Measurements from ENCODE around the gene NECTIN1.

The NECTIN1 gene

DNA sequence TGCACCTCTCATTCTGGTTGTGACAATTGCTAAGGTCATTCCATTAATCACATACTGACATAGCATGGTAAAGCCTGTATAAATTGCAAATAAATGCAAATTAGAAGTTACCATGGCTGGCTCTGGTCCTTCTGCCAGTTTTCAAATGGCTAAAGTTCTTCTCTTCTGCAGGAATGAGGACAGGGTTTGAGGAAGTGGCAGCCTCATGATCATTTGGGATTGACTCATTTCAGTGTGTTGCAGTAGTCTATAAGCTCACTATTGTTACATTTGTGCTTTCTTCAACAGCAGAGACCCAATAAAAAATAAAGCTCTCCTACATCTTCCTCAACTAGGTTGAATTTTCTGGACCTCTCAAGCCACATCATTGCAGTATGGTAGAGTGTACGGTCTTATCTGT is 60.3 kb downstream of the NECTIN1 start:
- no peak for DNase-seq

DNA sequence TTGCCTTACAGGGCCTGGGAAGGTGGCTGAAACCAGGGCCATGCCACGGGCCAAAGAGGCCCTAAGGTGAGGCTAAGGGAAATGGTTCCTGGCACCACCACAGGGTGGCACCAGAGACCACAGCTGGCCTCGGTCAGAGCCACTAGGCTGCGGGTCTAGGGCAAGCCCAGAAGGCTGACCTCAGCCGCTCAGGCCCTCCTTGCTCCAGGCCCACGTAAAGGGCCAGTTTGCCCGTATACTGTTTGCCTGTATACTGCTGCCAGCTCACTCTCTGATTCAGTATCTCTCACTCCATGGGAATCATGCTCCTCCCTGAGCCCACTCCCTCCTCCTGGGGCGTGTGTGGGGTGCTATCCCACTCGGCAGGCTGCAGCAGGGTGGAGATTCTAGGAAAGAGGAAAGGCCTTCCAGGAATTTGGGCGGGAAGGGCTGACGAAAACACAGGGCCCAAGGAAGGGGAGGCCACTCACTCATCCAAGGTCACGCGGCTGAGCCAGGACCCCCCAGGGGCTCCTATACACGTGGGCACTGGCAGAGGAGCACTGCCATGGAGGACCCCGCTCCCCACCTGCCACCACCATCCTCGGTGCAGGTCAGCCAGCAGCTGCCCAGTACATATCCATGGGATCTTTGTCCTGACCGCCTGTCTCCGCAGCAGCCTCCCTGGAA is 62.4 kb downstream of the NECTIN1 start:
- peak; percentile 46 for DNase-seq

DNA sequence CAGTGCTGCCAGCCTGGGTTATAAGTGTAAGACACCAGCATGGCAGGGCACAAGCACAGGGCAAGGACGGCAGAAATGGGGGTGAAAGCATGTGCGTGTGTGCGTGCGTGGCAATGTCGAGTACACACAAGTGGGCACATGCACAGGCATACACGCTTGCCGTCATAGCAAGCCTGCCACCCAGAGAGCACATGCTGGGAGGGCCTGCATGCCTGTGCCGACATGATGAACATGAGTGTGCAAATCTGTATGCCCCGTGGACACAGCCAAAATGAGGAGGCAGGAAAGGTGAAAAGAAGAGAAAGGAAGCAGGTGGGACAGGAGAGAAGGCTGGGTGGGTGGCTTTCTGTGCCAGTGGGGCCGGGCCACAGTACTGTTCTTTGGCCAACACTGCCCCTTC is 62.9 kb downstream of the NECTIN1 start:
- DNase-seq, result no peak

DNA sequence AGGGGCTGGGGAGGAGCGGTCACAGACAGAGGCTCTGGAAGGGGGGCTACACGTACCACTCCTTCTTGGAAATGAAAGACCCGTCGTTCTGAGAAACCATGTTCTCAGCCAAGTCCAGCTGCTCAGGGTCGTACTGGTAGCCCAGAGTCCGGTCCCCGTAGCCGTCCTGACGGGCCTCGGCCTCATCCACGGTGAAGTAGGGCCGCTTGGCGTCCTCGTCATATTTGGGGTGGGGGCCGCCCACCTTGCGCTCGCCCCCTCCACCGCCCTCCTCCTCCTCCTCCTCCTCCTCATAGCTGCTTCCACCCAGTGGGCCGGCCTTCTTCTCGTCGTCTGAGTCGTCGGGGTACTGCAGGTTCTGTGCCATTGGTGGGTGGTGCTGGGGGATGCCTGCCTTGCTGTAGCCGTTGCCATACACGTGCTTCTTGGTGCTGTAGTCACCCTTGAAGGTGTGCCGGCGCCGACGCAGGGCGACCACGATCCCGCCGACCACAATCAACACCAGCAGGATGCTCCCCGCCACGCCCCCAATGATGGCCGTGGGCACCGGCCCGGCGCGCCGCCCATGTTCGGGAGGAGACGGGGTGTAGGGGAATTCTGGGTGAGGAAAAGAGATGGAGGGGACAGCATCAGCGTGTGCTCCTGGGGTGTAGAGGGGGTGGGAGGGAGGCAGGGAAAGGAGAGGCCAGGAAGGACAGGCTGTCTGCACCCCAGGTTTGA is 64.1 kb downstream of the NECTIN1 start:
- DNase-seq, result no peak

DNA sequence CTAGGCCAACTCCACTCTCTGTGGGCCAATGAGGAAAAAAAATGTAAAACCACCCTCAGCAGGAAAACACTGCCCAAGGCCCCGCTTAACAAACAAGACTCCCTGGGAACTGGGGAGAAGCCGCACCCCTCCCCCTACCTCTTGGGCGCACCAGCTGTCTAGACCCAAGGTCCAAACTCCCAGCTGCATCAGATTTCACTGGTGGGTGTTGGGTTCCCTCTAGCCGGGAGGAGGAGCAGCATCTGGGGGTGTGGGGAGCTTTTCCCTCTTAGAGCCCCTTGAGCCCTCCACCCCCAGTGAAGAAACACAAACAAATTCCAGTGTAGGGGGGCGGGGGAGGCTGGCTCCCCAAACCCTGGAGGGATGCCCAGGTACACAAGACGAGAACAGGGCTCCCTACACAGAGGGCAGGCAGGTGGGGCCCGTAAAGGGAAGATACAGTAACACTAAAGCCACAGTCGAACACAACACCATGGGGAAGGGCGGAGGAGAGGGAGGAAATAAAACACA is 64.9 kb downstream of the NECTIN1 start:
- DNase-seq, result peak; percentile 14

DNA sequence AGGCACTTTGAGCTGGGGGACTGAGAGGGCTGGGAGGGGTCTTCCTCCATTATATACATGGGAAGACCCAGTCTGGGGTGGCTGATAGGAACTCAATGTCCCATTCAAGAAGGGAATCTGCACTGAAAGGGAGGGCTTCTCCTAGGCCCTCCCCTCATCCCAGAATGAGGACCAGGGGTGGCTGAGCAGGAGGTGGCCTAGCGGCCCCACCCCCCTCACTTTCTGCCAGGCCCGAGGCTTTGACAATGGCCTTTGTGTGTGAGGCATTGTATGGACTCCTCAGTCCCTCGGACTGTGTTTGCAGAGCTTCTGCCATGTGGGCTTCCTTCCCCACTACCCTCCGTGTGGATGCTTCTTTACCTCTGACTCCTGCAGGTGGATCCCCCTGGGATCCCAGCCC is 65.7 kb downstream of the NECTIN1 start:
- DNase-seq, result no peak

DNA sequence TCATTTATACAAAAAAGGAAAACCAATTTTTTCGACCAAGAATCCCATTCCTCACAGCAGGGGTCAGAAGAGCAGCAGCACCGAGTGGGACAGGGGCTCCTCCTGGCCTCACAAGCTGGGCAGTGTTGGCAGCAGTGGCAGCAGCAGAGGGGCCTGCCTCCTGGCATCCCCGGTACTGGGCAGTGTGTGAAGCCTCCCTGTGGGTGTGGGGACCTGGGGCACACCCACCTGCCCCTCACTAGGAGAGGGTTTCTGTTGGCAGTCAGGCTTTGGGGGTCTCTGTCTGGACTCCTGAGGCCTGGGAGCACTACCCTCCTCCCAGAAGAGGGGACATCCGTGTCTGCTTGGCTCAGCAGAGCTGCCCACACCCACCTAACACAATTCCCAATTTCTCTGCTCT is 67.8 kb downstream of the NECTIN1 start:
- no peak for DNase-seq

DNA sequence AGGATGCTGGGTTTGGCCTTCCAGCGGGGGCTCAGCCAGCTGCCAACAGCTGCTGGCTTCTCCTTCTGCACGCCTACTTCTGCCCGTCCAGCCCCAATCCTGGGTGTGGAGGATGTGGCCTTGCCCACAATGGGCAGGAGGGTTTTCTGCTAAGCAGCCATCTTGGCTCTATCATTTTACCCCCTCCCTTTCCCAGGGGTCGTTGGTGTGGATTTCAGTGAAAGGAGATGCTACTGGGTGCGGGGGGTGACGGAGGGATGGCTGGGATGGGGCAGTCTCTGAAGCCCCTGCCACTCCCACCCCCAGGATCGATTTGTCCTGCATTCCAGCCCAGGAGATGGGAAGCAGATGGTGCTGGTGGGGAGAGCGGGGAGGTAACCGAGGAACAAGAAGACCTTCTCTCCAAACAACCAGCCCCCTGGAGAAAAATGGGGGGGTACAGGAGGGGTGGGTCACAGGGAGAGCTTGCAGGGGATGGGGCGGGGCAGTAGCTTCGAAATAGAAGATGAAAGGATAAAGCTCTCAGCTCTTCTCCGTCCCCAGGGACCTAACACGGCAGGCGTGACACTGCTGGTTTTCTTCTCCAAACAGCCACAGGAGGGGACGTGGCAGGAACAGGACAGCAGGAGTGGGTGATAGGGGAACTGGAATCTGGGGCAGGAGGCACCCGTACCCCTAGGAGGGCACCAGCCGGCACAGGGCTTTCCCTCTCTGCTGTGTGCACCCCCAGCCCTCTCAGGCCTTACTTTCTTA is 68.9 kb downstream of the NECTIN1 start:
- DNase-seq, result no peak

DNA sequence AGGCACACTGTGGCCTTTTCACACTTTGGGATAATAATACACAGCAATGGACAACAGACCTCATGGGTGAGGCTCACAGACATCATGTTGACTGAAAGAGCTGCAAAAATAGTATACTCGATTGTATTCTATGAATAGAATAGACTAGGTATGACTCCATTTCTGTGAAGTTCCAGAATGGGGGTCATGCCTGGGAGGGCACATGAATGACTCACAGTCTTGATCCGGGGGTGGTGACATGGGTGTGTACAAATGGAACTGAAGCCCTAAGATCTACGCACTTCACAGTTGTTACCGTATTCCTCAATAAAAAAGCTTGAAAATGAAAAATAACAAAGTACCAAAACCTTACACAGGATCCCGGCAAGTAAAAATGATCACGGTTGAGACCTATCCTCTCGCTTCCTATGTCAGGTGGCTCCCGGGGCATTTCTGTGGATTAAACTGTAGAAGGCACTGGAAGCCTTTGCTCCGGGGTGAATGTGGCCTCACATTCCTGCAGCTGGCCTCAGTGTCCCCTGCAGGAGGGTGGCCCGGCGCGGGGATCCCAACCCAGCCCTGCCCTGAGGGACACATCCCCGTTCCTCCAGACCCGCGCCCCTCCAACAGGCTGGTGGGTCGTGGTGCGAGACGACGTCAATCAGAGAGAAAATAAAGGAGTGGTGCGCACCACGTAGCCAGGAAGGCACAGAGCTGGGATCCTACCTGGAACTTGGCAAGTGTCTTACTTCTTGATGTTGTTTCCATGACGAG is 75.9 kb downstream of the NECTIN1 start:
- DNase-seq, result no peak

DNA sequence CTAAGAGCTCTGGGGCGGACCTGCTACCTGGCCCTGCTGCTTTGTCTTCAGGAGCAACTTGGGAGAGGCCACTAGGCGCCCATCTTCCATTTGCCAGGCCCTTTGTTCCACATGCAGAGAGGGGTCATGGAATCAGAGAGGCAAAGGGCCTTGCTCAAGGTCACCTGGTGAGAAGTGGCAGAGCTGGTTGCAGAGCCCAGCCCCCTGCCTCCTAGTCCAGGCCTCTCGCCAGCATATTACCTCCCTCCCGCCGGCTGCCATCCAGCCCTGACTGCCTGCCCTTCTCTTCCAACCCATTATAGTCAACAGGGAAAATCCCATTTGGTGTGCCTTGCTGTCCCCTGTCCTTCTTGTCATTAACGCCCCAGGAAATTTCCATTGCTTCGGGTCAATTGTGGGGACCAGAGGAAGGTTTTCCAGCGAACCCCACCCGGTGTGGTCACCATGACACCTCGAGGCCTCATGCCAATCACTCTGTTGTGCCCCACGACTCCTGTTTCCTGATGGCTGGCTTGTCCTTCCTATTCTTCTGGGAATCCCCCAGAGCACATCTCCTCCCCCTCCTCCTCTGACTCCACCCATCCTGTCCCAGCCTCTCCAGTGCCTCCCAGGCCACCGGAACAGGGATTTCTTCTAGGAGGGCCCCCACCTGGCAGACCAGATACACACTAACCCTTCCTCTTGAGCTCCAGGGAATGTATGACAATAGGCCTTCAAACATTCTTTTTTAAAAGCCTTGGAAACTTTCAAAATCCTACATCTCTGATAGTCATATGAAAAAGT is 77.0 kb downstream of the NECTIN1 start:
- DNase-seq, result no peak

DNA sequence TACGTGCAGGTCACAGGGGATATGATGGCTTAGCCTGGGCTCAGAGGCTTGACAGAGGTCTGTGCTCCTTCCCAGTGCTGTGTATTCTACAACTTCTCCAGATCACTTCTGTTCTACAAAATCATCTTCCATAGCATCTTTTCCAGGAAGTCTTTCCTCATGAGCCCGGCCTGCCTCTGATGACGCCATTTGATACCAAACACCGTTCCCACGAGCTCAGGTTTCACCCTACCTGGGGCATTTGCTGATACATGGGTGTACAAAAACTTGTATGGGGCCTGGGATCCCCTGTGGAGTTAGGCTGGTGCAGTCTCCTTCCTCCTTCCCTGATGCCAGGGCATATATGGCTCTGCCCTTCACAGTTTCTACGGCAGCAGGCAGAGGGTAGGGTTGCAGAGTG is 78.7 kb downstream of the NECTIN1 start:
- DNase-seq, result no peak

DNA sequence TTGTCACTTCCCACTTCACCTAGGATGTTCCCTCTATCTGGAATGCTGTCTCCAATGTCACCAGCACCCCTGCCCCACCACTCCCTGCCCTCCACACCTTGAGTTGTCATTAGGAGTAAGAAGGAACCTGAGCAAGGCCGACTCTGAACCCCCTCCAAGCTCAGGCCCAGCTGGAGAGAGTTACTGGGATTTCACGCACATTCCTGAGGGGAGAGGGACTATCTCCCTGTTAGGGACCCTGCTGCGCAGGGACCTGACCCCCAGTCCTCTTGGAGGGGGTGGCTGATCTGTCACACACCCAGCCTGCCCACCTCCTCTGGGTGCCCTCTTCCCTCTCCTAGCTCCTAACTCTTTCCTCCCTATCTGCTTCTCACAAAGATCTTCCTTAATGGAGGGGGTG is 81.7 kb downstream of the NECTIN1 start:
- DNase-seq, result no peak

DNA sequence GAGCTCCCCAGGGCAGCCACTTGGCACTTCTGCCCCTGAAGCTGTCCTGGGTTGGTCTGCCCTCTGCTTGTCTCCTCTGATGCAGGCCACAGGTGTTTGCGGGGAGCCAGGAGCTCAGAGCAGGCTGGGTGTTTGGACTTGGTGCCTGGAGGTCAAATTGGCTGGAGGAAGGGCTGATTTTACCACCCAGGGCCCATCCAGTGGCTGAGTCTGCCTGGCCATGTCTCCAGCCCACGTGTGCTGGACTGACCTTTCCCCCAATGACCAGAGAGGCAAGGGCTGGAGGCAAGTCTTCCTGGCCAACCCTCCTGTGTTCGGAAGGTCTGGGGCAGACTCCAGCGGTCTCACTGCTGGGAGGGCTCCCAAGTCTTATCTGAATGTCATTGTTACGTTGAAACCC is 84.0 kb downstream of the NECTIN1 start:
- DNase-seq, result no peak

DNA sequence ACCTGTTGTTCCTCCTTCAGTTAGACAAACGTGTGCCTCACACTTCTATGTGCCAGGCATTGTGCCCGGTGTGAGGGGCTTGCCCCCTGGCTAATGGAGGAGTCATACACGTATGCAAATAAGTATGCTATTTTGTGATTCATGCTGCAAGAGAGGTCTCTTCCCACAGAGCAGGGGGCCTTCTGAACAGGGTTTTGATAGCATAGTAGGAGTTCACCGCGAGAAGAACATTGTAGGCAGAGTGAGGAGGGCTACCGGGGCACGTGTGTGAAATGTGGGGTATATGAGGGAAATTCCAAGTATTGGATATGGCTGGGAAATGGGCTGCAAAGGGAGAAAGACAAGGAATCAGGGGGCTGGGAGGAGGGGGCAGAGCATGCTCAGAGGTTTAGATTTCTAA is 84.5 kb downstream of the NECTIN1 start:
- DNase-seq, result no peak

DNA sequence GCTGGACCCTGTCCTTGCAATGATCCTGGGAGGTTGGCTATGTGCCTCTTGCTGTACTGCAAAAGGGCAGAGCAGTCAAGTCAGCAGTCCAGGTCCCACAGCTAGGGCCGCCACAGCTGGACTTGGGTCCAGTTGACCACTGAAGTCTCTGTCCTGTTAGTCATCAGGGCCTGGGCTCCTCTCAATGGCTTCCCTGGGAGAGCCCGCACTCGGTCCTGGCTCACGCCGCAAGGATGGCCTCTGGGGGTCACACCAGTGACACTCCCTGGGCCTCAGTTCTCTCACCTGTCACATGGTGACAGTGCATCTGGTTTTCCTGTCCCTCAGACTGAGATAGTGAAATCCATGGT is 85.1 kb downstream of the NECTIN1 start:
- DNase-seq, result no peak

DNA sequence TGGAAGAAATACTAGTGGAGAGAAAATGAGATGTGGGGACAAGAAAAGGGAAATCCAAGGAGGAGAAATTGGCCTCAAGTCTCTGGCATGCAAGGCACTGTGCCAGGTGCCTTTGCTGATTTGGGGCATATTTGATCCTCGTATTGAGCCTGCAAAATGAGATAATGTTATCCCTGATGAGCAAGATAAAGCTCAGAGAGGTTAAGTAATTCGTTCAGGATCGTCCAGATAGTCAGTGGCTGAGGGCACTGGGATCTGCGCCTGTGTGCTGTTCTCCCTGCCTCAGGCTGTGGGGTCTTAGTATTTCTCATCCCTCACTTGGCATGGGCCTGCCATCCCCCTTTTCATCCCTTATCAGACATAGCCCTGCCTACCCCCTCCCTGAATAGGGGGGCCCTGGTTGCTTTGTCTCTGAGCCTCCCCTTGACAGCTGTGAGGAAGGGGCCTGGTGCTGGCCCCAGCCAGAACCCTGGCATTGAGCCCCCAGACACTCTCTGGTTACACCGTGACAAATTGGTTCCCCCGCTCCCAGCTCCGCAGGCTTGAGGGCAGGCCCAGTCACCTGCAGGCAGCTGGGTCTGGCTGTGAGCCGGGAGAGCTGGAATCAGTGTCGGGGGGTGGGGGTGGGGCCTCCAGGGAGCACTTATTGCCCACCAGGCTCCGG is 85.7 kb downstream of the NECTIN1 start:
- DNase-seq, result no peak

DNA sequence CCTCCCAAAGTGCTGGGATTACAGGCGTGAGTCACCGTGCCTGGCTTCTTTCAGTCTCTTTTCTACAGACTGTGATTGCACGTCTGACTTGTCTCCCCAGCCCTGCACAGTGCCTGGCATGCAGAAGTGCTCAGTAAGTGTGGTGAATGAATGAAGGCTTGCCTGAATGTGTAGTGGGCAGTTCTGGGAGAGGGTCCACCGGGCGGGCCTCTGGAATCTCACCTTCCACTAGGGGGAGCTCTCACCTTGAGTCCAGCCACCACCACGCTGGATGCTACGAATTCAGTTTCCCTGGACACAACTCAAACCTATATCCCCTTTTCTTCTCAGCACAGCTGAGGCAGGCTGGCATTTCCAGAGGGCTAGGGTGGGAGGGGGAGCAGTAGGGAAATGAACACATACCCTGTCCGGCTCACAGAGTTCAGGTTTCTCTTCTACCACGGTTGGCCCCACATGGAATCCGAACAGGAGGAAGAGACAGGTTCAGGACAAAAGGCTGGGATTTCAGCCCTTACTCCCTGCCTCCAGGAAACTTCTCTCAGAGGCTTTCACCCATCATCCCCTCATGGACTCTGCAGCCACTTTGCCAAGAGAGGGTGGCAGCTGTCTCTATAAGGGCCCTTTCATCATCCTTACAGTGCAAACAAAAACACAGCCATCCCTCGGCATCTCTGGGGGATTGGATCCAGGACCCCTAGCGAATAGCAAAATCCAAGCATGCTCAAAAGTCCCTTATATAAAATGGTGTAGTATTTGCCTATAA is 86.8 kb downstream of the NECTIN1 start:
- DNase-seq, result no peak

DNA sequence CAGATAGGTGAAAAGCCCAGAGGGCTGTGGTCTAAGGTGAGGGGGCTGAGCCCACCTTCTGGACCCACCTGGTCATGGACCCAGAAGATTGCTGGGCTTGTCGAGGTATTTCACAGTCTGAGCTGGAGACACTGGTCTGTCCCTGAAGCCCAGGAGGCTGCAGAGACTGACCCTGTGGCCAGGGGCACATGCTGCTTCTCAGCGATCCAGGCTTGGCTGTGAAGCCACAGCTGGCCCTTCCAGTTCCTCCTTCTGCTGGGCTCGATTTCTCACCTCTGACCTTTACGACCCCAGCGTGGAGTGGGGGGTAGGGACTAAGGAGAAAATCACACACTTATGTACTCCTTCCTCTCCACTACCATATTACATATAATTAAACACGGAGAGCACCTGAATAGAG is 88.5 kb downstream of the NECTIN1 start:
- no peak for DNase-seq

DNA sequence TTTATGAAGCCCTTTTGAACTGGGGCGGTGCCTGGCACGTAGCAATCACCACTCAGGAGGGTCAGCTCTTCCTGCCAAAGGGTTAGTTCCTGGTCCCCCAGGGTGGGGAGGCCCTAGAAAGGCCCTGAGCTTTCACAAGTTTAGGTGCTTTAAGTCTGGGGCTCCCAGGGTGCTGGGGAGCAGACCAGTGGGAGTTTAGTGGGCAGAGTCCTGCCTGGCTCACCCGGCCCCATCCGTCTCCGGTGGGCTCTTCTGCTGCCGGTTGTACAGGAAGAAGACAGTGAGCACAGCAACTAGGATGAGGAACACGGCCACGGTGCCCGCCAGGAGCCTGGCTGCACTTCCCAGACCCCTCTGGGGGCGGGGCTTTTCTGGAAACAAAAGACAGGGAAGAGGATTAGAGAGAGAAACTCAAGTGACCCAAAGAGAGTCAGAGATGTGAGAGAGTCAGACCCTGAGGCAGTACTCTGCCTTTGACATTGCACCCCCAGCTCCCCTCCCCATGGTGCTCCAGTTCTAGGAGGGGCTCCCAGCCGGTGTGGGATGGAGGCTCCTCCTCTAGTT is 89.3 kb downstream of the NECTIN1 start:
- no peak for DNase-seq

DNA sequence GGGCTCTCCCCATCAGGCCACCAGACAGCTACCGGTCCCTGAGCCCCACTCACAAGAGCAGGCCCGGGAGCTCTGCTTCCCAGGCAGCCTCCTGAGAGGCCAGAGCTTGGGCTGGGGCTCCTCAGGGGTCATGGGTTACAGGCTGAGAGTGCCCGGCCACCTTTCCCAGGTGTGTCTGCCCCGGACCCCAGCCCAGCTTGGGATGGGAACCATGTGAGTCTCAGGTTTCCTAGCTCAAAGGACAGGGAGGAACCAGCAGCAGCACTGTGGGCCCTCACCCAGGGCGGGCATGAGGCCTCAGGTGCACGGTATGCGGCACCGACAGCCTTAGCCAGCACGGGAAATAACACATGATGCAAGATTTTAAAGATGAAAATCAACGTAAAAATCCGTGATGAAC is 90.1 kb downstream of the NECTIN1 start:
- DNase-seq, result no peak
